NCI-H2081 treated with DMSO at 0.1 percent for 48 hours (cell line): ENCODE results near the gene EFHC1.

Experiments
- DNase-seq: peaks from one replicate; lab custom pipeline; 2025; lab: John Stamatoyannopoulos, UW

The EFHC1 gene

GRCh38 chr6:52518279-52518945, 98.3 kb downstream of the EFHC1 start:
- no peak for DNase-seq

GRCh38 chr6:52519618-52520017, 99.5 kb downstream of the EFHC1 start:
- no peak for DNase-seq

GRCh38 chr6:52522151-52522626, 102.0 kb downstream of the EFHC1 start:
- no peak for DNase-seq

- no peak for DNase-seq
Measured at GRCh38 chr6:52522655-52523054, 102.5 kb downstream of the EFHC1 start.

GRCh38 chr6:52523378-52524142, 103.4 kb downstream of the EFHC1 start:
- DNase-seq = no peak

- no peak for DNase-seq
Measured at GRCh38 chr6:52524918-52525317, 104.8 kb downstream of the EFHC1 start.

GRCh38 chr6:52526634-52527033, 106.5 kb downstream of the EFHC1 start:
- DNase-seq = no peak

GRCh38 chr6:52527436-52527835, 107.3 kb downstream of the EFHC1 start:
- DNase-seq = no peak

- DNase-seq = no peak
Measured at GRCh38 chr6:52529311-52529710, 109.2 kb downstream of the EFHC1 start.

GRCh38 chr6:52530351-52530750, 110.2 kb downstream of the EFHC1 start:
- DNase-seq = no peak

- DNase-seq = no peak
Measured at GRCh38 chr6:52531396-52531795, 111.3 kb downstream of the EFHC1 start.

GRCh38 chr6:52531834-52532233, 111.7 kb downstream of the EFHC1 start:
- no peak for DNase-seq

- DNase-seq = no peak
Measured at GRCh38 chr6:52532457-52532856, 112.3 kb downstream of the EFHC1 start.

GRCh38 chr6:52533491-52533890, 113.3 kb downstream of the EFHC1 start:
- no peak for DNase-seq

- no peak for DNase-seq
Measured at GRCh38 chr6:52534363-52534762, 114.2 kb downstream of the EFHC1 start.

GRCh38 chr6:52534966-52535390, 114.8 kb downstream of the EFHC1 start:
- DNase-seq = no peak

- no peak for DNase-seq
Measured at GRCh38 chr6:52535711-52536423, 115.7 kb downstream of the EFHC1 start.

- DNase-seq = no peak
Measured at GRCh38 chr6:52536424-52536916, 116.3 kb downstream of the EFHC1 start.

- no peak for DNase-seq
Measured at GRCh38 chr6:52537001-52537753, 117.0 kb downstream of the EFHC1 start.

- no peak for DNase-seq
Measured at GRCh38 chr6:52538252-52538900, 118.2 kb downstream of the EFHC1 start.

GRCh38 chr6:52538901-52539354, 118.8 kb downstream of the EFHC1 start:
- DNase-seq = no peak
